H9 (cell line): ENCODE data around the gene PPIP5K2. TPM values are rescaled to one million over a fixed set of nuclear protein-coding genes. Genes with fewer than 3 reads are reported as not detected.

Experiments used
- DNase-seq: peaks from one replicate; pipeline ENCODE4 v3.0.0-alpha.2; 2017
- H2AFZ ChIP-seq: one replicate; pipeline ENCODE4 v1.6.1; 2013; ENCODE audit warnings: mild to moderate bottlenecking, low read length, control low read depth, moderate library complexity
- H2AK5ac ChIP-seq: 2 replicates; pipeline ENCODE4 v1.6.1; 2013; ENCODE audit warnings: low read length, control low read depth, mixed read lengths; ENCODE audit not compliant: insufficient read length
- H2BK120ac ChIP-seq: one replicate; pipeline ENCODE4 v1.6.1; 2013; ENCODE audit warnings: low read depth, mild to moderate bottlenecking, low read length, control low read depth, inconsistent platforms; ENCODE audit not compliant: poor library complexity, severe bottlenecking
- H2BK12ac ChIP-seq: 2 replicates; pipeline ENCODE4 v1.6.1; 2013; ENCODE audit warnings: low read length, control low read depth, mixed read lengths, low read depth; ENCODE audit not compliant: insufficient read length
- H2BK15ac ChIP-seq: 2 replicates; pipeline ENCODE4 v1.6.1; 2013; ENCODE audit warnings: low read depth, low read length, control low read depth
- H2BK20ac ChIP-seq: one replicate; pipeline ENCODE4 v1.6.1; 2013; ENCODE audit warnings: low read depth, mild to moderate bottlenecking, low read length, control low read depth, inconsistent platforms; ENCODE audit not compliant: poor library complexity, severe bottlenecking
- H2BK5ac ChIP-seq: 2 replicates; pipeline ENCODE4 v1.6.1; 2013; ENCODE audit warnings: low read length, control low read depth, mixed read lengths; ENCODE audit not compliant: insufficient read length
- H3K14ac ChIP-seq: 2 replicates; pipeline ENCODE4 v1.6.1; 2013; ENCODE audit warnings: low read length, control low read depth; ENCODE audit not compliant: insufficient read depth
- H3K18ac ChIP-seq: 2 replicates; pipeline ENCODE4 v1.6.1; 2013; ENCODE audit warnings: low read depth, mild to moderate bottlenecking, mixed read lengths, low read length, control low read depth; ENCODE audit not compliant: insufficient read length
- H3K23ac ChIP-seq: 2 replicates; pipeline ENCODE4 v1.6.1; 2013; ENCODE audit warnings: low read length, control low read depth, mixed read lengths, low read depth; ENCODE audit not compliant: insufficient read length
- H3K23me2 ChIP-seq: 2 replicates; pipeline ENCODE4 v1.6.1; 2013; ENCODE audit warnings: low read depth, mild to moderate bottlenecking, mixed read lengths, low read length, control low read depth; ENCODE audit not compliant: insufficient read length, poor library complexity, severe bottlenecking
- H3K27ac ChIP-seq: 2 replicates; pipeline ENCODE4 v1.5.1; 2013; ENCODE audit warnings: low read length, control low read depth, mixed read lengths, low read depth; ENCODE audit not compliant: insufficient read length
- H3K27me3 ChIP-seq: 2 replicates; pipeline ENCODE4 v1.6.1; 2013; ENCODE audit warnings: low read length, control low read depth, inconsistent platforms; ENCODE audit not compliant: insufficient read depth
- H3K4ac ChIP-seq: 2 replicates; pipeline ENCODE4 v1.6.1; 2013; ENCODE audit warnings: low read depth, mild to moderate bottlenecking, control low read depth, inconsistent platforms, low read length, moderate library complexity
- H3K4me1 ChIP-seq: 2 replicates; pipeline ENCODE4 v1.6.1; 2013; ENCODE audit warnings: low read length, control low read depth, inconsistent platforms; ENCODE audit not compliant: insufficient read depth
- H3K4me2 ChIP-seq: 2 replicates; pipeline ENCODE4 v1.6.1; 2013; ENCODE audit warnings: low read length, control low read depth, mixed read lengths; ENCODE audit not compliant: insufficient read length, insufficient read depth
- H3K56ac ChIP-seq: 2 replicates; pipeline ENCODE4 v1.6.1; 2013; ENCODE audit warnings: low read depth, mild to moderate bottlenecking, mixed read lengths, low read length, control low read depth; ENCODE audit not compliant: insufficient read length
- H3K79me1 ChIP-seq: 2 replicates; pipeline ENCODE4 v1.6.1; 2013; ENCODE audit warnings: low read depth, mild to moderate bottlenecking, moderate library complexity, low read length, control low read depth, inconsistent platforms; ENCODE audit not compliant: insufficient read depth, poor library complexity, severe bottlenecking
- H3K79me2 ChIP-seq: 2 replicates; pipeline ENCODE4 v1.6.1; 2013; ENCODE audit warnings: low read length, control low read depth, inconsistent platforms; ENCODE audit not compliant: insufficient read depth
- H3K9ac ChIP-seq: 2 replicates; pipeline ENCODE4 v1.6.1; 2013; ENCODE audit warnings: low read length, control low read depth, mixed read lengths; ENCODE audit not compliant: insufficient read length; ENCODE audit errors: extremely low read depth
- H3K9me3 ChIP-seq: one replicate; pipeline ENCODE4 v1.6.1; 2013; ENCODE audit warnings: low read depth, low read length, inconsistent platforms; ENCODE audit not compliant: control insufficient read depth
- H3T11ph ChIP-seq: one replicate; pipeline ENCODE4 v1.6.1; 2013; ENCODE audit warnings: mild to moderate bottlenecking, low read length, control low read depth, inconsistent platforms
- H4K20me1 ChIP-seq: one replicate; pipeline ENCODE4 v1.6.1; 2013; ENCODE audit not compliant: control insufficient read depth, insufficient read length, insufficient read depth
- H4K5ac ChIP-seq: 2 replicates; pipeline ENCODE4 v1.6.1; 2013; ENCODE audit warnings: low read depth, mild to moderate bottlenecking, mixed read lengths, low read length, control low read depth; ENCODE audit not compliant: insufficient read length
- H4K8ac ChIP-seq: replicated peaks from 2 replicates; pipeline ENCODE4 v1.6.1; 2013; ENCODE audit warnings: low read length, control low read depth, mixed read lengths, low read depth; ENCODE audit not compliant: insufficient read length
- H4K91ac ChIP-seq: 2 replicates; pipeline ENCODE4 v1.6.1; 2013; ENCODE audit warnings: low read depth, mild to moderate bottlenecking, moderate library complexity, mixed read lengths, low read length, control low read depth; ENCODE audit not compliant: insufficient read length
- H3K27ac Mint-ChIP-seq, 3 experiments: 2 replicates in 2 of 3; 3 replicates in 1 of 3; pipeline ENCODE4 v1.8.0; 2020 to 2021; ENCODE audit warnings: mixed read lengths in 3 of 3, mild to moderate bottlenecking in 1 of 3, moderate library complexity in 1 of 3
- H3K27me3 Mint-ChIP-seq: 2 replicates; pipeline ENCODE4 v1.8.0; 2021; ENCODE audit warnings: low read depth, mild to moderate bottlenecking, moderate library complexity, mixed read lengths
- H3K36me3 Mint-ChIP-seq, 3 experiments: 2 replicates in 2 of 3; 3 replicates in 1 of 3; pipeline ENCODE4 v1.8.0; 2020 to 2021; ENCODE audit warnings: low read depth in 3 of 3, mixed read lengths in 3 of 3; ENCODE audit not compliant: insufficient read depth in 1 of 3
- H3K4me1 Mint-ChIP-seq, 2 experiments: 2 replicates each; pipeline ENCODE4 v1.8.0; 2020; ENCODE audit warnings: mixed read lengths in 2 of 2
- H3K4me3 Mint-ChIP-seq, 2 experiments: 2 replicates in 1 of 2; 3 replicates in 1 of 2; pipeline ENCODE4 v1.8.0; 2020 to 2021; ENCODE audit warnings: mild to moderate bottlenecking in 2 of 2, mixed read lengths in 2 of 2, moderate library complexity in 1 of 2
- H3K9me3 Mint-ChIP-seq, 2 experiments: 2 replicates in 1 of 2; 3 replicates in 1 of 2; pipeline ENCODE4 v1.8.0; 2020; ENCODE audit warnings: mild to moderate bottlenecking in 2 of 2, mixed read lengths in 2 of 2, moderate library complexity in 1 of 2
- WGBS: extraction: QIAGEN DNeasy Blood & Tissue Kit; methylation state at CpG from one replicate; pipeline ENCODE4 v1.1.7; 2013; ENCODE audit warnings: missing lambda C conversion rate, low lambda C conversion rate, mixed read lengths; ENCODE audit not compliant: insufficient read length; ENCODE audit errors: extremely low coverage; 5-methylcytosine and 5-hydroxymethylcytosine counted together
- total RNA-seq: library from RNA; stranded (reverse); gene quantifications from 2 replicates; pipeline ENCODE4 v1.2.1, GENCODE V29; 2021
- TF ChIP-seq, protein P1 (sequence below): fragments of 200-600 bp; sonication (generic); conservative IDR thresholded peaks from 3 replicates; pipeline ENCODE4 v1.8.0; 2021; ENCODE audit warnings: antibody characterized with exemption, mild to moderate bottlenecking

The PPIP5K2 gene
- total RNA-seq, 1 experiment from 2014 or later = 43.8 TPM

DNA sequence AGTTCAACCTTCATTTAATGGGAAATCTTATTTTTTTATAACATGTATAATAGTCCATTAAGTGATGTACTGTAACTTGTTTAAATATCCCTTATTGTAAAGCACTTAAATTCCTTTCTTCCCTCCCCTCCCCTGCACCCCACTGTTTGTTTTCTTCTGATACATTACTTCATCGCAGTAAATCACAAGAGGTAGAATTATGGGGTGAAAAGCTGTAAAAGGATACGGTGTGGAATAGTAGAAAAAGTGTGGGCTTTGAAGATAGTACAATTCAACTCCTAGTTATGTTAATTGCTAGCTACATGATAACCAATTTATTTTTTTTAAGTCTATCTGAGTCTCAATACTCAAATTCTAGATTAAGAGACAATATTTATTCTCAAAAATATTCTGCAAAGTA, 96.6 kb downstream of the PPIP5K2 start:
- Histone ChIP-seq H2AK5ac (no peak overlapping the region), H4K20me1 (no peaks in the 10 kb centered on the region), H3K56ac (no peak overlapping the region), H3K4me1 (no peaks in the 10 kb centered on the region), H2BK5ac (no peak overlapping the region), H2BK120ac (no peak overlapping the region), H2BK20ac (no peak overlapping the region), H3K23me2 (no peaks in the 10 kb centered on the region), H3K9ac (no peak overlapping the region), H3K79me2 (no peaks in the 10 kb centered on the region), H3K27ac (no peak overlapping the region), H3K27me3 (no peaks in the 10 kb centered on the region), H3K23ac (no peak overlapping the region), H4K5ac (no peak overlapping the region), H3K14ac (no peak overlapping the region), H2BK12ac (no peak overlapping the region), H3K9me3 (no peaks in the 10 kb centered on the region), H3K4me2 (no peak overlapping the region), H3K18ac (no peak overlapping the region), H2AFZ (no peak overlapping the region), H2BK15ac (no peak overlapping the region), H4K91ac (no peak overlapping the region), H3T11ph (no peak overlapping the region), H4K8ac (no peak overlapping the region), H3K79me1 (no peaks in the 10 kb centered on the region), H3K4ac (no peak overlapping the region)
- Mint-ChIP-seq H3K4me3 (no peak overlapping the region), H3K9me3 (peaks cover 5% of the 10 kb centered on the region in 2 experiments; a peak in 2 of 5 replicates), H3K27me3 (no peaks in the 10 kb centered on the region), H3K4me1 (peaks cover 3 to 6% of the 10 kb centered on the region in 2 experiments; a peak in 3 of 4 replicates), H3K36me3 (peaks cover 0 to 2% (median 1%) of the 10 kb centered on the region in 3 experiments; a peak in 2 of 7 replicates), H3K27ac (no peak overlapping the region)
- WGBS = no CpG with 5 or more reads among the region's 2 CpGs
- DNase-seq = no peak
- TF ChIP-seq, protein P1, sequence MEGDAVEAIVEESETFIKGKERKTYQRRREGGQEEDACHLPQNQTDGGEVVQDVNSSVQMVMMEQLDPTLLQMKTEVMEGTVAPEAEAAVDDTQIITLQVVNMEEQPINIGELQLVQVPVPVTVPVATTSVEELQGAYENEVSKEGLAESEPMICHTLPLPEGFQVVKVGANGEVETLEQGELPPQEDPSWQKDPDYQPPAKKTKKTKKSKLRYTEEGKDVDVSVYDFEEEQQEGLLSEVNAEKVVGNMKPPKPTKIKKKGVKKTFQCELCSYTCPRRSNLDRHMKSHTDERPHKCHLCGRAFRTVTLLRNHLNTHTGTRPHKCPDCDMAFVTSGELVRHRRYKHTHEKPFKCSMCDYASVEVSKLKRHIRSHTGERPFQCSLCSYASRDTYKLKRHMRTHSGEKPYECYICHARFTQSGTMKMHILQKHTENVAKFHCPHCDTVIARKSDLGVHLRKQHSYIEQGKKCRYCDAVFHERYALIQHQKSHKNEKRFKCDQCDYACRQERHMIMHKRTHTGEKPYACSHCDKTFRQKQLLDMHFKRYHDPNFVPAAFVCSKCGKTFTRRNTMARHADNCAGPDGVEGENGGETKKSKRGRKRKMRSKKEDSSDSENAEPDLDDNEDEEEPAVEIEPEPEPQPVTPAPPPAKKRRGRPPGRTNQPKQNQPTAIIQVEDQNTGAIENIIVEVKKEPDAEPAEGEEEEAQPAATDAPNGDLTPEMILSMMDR = no peak
